Neural cell (in vitro differentiated cells): Measurements from ENCODE around the gene PIGL.

Experiments
- POLR2AphosphoS5 ChIP-seq: IDR thresholded peaks from 2 replicates; pipeline ENCODE4 v1.6.1; 2012
- TF ChIP-seq, protein P1 (sequence below): fragments of 450-650 bp; IDR thresholded peaks from 2 replicates; pipeline ENCODE4 v1.5.1; 2014; ENCODE audit warnings: antibody characterized with exemption, mild to moderate bottlenecking, moderate library complexity; ENCODE audit not compliant: poor library complexity, severe bottlenecking

DNA sequence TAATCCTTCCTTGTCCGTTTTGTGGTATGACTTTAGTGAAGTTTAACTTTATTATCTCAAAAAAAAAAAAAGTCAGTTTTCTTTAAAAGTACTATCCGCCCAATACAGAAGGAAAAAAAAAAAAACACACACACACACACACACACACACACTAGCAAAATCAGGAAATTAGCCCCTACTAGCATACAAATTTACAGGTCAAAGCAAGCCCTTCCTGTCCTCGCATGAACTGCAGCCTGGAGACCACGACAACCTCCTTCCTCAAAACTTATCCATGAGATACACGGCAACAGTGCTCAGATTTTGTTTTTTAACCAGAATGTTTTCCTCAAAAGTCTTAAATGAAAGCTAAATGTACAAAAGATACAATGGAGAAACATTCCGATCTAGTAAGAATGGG lies 17.9 kb upstream of the PIGL start:
- TF ChIP-seq POLR2AphosphoS5: no peak
- TF ChIP-seq, protein P1, sequence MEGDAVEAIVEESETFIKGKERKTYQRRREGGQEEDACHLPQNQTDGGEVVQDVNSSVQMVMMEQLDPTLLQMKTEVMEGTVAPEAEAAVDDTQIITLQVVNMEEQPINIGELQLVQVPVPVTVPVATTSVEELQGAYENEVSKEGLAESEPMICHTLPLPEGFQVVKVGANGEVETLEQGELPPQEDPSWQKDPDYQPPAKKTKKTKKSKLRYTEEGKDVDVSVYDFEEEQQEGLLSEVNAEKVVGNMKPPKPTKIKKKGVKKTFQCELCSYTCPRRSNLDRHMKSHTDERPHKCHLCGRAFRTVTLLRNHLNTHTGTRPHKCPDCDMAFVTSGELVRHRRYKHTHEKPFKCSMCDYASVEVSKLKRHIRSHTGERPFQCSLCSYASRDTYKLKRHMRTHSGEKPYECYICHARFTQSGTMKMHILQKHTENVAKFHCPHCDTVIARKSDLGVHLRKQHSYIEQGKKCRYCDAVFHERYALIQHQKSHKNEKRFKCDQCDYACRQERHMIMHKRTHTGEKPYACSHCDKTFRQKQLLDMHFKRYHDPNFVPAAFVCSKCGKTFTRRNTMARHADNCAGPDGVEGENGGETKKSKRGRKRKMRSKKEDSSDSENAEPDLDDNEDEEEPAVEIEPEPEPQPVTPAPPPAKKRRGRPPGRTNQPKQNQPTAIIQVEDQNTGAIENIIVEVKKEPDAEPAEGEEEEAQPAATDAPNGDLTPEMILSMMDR: no peak
